ENCODE results near the gene NFYA. TPM values are rescaled to one million over a fixed set of nuclear protein-coding genes. Genes with fewer than 3 reads are reported as not detected.

NFYA gene
- total RNA-seq, 1 experiment from 2014 or later, result 34.7 TPM

DNA sequence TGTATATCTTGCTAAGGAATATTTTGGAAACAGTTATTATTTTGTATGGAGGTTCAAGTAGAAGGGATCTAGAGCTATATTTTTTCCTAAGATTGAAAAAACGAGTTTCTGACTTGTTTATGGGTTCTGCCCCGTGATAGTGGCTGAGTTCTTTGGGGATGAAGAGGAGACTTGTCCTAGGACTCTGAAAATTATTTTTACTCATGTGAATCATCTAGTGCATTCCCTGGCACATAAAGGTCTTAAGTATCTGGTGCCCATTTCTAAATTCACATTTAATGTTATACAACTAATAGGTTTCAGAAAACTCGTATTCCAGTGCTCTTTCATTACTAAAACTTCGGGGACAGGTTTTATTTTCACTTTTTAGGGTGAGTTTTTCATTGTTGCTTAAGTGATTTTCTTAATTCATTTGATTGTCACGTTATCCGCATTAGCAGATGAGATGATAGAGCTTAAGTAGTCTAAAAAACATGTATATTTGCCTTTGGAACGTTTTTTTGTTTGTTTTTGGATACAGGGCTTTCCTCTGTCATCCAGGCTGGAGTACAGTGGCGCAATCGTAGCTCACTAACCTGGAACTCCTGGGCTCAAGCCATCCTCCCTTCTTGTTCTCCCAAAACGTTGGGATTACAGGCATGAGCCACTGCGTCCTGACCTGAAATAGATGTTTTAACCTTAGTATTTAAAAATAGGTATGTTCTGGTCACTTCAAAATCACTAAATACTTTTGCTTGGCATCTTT lies 2.1 kb downstream of the NFYA start:
- ChIA-PET CTCF (no interaction called here), POLR2A (interaction anchor here (0.9 kb wide), 1 partner anchor 12 kb away, joined by 10 read pairs; no protein-coding TSS in a partner anchor)
- no TSS peak for BruUV-seq (replicated peaks)
- peak overlapping the region; percentile 94 for H3K27ac ChIP-seq (ENCODE audit: low read length)
- DNase-seq (ENCODE audit: low read depth, low spot score) (no peak), ATAC-seq (no peak)
- H3K4me3 ChIP-seq (ENCODE audit: low read depth in 2 of 2, low read length in 2 of 2), result peak overlapping the region; percentile 96 to 97
- peaks cover 12% of the 10 kb centered on the region for H3K36me3 ChIP-seq (ENCODE audit: control insufficient read depth, insufficient read depth, low read length)
- in situ Hi-C loops (cut with HindIII; ENCODE audit: low pct_unique_long_range_greater_than_20kb, low sequenced_read_pairs), result no loop called here
- H3K27me3 ChIP-seq (ENCODE audit: control insufficient read depth, insufficient read depth, low read length), result no peaks in the 10 kb centered on the region
- TF ChIP-seq POLR2AphosphoS5 (IDR thresholded peaks at IDR 0.05; ENCODE audit: low read depth, low read length) (no peak), TCF7L2 (IDR thresholded peaks at IDR 0.05; ENCODE audit: low read depth, low read length) (no peak)
- peaks cover 17% of the 10 kb centered on the region for H3K4me1 ChIP-seq (ENCODE audit: control insufficient read depth, insufficient read depth, low read length)
- intact Hi-C loops (cut with micrococcal nuclease; ENCODE audit: unreplicated experiment), result no loop called here
- no peaks in the 10 kb centered on the region for H3K9me3 ChIP-seq (ENCODE audit: control insufficient read depth, insufficient read depth, low read depth, low read length)

DNA sequence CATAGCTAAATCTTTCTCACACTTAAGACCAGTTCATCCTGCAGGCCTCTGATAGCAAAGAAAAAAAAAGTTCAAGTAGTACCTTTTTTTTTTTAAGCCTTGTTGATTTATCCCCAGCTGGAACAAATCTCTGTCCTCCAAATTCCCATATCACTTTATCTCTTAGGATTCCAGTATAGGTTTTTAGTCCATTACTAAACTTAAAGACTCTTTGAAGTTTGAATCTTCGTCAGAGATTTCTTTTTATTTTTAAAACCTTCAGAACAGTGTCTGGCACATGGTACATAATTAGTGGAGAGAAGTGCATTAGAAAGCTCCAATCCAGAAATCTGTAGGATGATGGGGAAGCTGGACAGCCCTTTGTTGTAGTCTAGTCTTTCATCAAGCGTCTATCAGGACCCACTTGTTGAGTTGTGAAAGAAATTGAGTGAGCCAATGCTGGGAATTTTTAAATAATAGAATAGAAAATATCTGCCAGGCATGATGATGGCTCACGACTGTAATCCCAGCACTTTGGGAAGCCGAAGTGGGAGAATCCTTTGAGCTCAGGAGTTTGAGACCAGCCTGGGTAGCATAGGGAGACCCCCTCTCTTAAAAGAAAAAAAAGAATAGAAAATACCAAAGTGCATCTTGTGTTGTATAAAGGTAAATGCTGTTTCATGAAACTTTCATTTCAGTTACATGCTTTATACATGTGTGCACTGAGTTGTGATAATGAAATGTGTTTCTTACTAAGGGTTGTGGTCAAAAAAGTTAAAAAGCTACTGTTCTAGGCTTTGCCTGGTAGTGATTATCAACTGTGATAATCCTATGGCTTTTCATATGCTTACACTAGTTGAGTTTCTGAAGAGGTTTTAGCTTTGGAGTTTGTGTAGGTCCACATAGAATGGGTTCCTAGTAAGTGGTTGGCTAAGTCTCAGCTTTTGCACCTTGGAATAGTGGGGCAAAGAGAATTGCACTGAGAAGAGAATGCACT lies 3.2 kb downstream of the NFYA start:
- Histone ChIP-seq H3K36me3 (ENCODE audit: control insufficient read depth, insufficient read depth, low read length) (peaks cover 17% of the 10 kb centered on the region), H3K27ac (ENCODE audit: low read length) (peak overlapping the region; percentile 94; the same call in 1 of the 2 replicates), H3K27me3 (ENCODE audit: control insufficient read depth, insufficient read depth, low read length) (no peaks in the 10 kb centered on the region), H3K4me1 (ENCODE audit: control insufficient read depth, insufficient read depth, low read length) (peaks cover 16% of the 10 kb centered on the region), H3K4me3 (ENCODE audit: low read depth in 2 of 2, low read length in 2 of 2) (no peak overlapping the region), H3K9me3 (ENCODE audit: control insufficient read depth, insufficient read depth, low read depth, low read length) (no peaks in the 10 kb centered on the region)
- TF ChIP-seq SIN3A (IDR thresholded peaks at IDR 0.05; ENCODE audit: borderline replicate concordance, insufficient read depth, low read depth, low read length) (no peak), TCF7L2 (IDR thresholded peaks at IDR 0.05; ENCODE audit: low read depth, low read length) (no peak), POLR2AphosphoS5 (IDR thresholded peaks at IDR 0.05; ENCODE audit: low read depth, low read length) (no peak)
- TF ChIP-seq, protein P1, sequence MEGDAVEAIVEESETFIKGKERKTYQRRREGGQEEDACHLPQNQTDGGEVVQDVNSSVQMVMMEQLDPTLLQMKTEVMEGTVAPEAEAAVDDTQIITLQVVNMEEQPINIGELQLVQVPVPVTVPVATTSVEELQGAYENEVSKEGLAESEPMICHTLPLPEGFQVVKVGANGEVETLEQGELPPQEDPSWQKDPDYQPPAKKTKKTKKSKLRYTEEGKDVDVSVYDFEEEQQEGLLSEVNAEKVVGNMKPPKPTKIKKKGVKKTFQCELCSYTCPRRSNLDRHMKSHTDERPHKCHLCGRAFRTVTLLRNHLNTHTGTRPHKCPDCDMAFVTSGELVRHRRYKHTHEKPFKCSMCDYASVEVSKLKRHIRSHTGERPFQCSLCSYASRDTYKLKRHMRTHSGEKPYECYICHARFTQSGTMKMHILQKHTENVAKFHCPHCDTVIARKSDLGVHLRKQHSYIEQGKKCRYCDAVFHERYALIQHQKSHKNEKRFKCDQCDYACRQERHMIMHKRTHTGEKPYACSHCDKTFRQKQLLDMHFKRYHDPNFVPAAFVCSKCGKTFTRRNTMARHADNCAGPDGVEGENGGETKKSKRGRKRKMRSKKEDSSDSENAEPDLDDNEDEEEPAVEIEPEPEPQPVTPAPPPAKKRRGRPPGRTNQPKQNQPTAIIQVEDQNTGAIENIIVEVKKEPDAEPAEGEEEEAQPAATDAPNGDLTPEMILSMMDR (IDR thresholded peaks at IDR 0.05), result no peak
- TF ChIP-seq, protein P2, sequence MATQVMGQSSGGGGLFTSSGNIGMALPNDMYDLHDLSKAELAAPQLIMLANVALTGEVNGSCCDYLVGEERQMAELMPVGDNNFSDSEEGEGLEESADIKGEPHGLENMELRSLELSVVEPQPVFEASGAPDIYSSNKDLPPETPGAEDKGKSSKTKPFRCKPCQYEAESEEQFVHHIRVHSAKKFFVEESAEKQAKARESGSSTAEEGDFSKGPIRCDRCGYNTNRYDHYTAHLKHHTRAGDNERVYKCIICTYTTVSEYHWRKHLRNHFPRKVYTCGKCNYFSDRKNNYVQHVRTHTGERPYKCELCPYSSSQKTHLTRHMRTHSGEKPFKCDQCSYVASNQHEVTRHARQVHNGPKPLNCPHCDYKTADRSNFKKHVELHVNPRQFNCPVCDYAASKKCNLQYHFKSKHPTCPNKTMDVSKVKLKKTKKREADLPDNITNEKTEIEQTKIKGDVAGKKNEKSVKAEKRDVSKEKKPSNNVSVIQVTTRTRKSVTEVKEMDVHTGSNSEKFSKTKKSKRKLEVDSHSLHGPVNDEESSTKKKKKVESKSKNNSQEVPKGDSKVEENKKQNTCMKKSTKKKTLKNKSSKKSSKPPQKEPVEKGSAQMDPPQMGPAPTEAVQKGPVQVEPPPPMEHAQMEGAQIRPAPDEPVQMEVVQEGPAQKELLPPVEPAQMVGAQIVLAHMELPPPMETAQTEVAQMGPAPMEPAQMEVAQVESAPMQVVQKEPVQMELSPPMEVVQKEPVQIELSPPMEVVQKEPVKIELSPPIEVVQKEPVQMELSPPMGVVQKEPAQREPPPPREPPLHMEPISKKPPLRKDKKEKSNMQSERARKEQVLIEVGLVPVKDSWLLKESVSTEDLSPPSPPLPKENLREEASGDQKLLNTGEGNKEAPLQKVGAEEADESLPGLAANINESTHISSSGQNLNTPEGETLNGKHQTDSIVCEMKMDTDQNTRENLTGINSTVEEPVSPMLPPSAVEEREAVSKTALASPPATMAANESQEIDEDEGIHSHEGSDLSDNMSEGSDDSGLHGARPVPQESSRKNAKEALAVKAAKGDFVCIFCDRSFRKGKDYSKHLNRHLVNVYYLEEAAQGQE (IDR thresholded peaks at IDR 0.05; ENCODE audit: insufficient read depth in 1 of 2, low read depth in 2 of 2, low read length in 1 of 2), result no peak
- in situ Hi-C loops (cut with HindIII; ENCODE audit: low pct_unique_long_range_greater_than_20kb, low sequenced_read_pairs) (no loop called here), intact Hi-C loops (cut with micrococcal nuclease; ENCODE audit: unreplicated experiment) (no loop called here)
- POLR2A ChIA-PET, result no interaction called here
- no peak for DNase-seq (ENCODE audit: low read depth, low spot score)
- ATAC-seq, result no peak
- CTCF ChIA-PET, result no interaction called here
- no TSS peak for BruUV-seq (replicated peaks)

All from Panc1 (cell line).